HL-60/S4 treated with retinoic acid at 250 ng/mL for 4 days and 3 days (cell line): ENCODE results near the gene ZNF784.

Experiments used
- in situ Hi-C: fragments of 300-500 bp; cut with MboI; formaldehyde crosslinking; loops from 2 replicates; pipeline ENCODE4 v1.7.0; 2022; ENCODE audit warnings: low sequenced_read_pairs

ZNF784 gene

DNA sequence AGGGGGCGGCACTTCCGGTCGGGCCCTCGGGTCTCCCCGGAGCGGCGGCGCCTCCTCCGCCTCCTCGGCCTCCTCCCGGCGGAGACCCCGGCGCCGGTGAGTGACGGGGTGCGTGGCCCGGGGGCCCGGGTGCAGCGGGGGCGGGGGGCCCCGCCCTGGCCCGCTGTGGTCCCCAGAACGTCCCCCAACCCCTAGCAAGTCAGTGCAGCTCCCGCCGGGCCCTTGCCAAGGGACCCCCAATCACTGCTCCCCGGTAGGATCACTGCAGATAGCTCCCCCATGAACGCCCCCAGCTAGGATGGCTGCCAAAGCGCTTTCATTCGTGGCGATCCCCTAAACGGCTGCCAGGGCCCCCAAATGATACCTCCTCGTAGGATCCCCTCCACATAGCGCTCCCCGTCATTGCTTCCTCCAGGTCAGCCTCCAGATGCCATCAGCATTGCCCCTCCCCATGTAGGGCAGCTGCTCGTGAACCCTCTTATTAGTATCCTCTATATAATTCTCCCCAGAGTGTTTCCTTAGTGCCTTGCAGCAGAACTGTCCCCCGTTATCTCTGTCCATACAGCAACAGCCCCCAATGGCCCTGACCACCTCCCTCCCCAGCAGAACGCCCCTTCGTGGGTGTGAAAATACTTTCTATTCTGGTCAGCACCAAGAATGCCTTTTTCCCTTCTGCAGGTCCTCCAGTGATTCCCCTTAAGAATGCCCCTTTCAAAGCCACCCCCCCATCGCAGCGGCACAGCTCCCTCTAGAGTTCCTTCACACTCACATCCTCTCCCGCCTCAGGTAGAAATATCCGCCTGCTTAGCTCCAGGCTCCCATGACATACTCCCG, 18.5 kb downstream of the ZNF784 start, which contains the start of gene ZNF865:
Gene ZNF865 (plus strand): TSS at position 11 of the 834 bp plus-strand sequence. CDS start 7,972 bp downstream, outside the sequence.
- in situ Hi-C loops = no loop called here

- in situ Hi-C loops = no loop called here
Measured at GRCh38 chr19:55605207-55605636, 19.1 kb downstream of the ZNF784 start.

GRCh38 chr19:55603581-55604292, 20.6 kb downstream of the ZNF784 start:
- in situ Hi-C loops = no loop called here

GRCh38 chr19:55603115-55603514, 21.3 kb downstream of the ZNF784 start:
- in situ Hi-C loops = no loop called here

GRCh38 chr19:55602104-55603001, 22.0 kb downstream of the ZNF784 start:
- in situ Hi-C loops = no loop called here

- in situ Hi-C loops = no loop called here
Measured at GRCh38 chr19:55601084-55601483, 23.3 kb downstream of the ZNF784 start.

- in situ Hi-C loops = no loop called here
Measured at GRCh38 chr19:55600662-55601028, 23.7 kb downstream of the ZNF784 start.

DNA sequence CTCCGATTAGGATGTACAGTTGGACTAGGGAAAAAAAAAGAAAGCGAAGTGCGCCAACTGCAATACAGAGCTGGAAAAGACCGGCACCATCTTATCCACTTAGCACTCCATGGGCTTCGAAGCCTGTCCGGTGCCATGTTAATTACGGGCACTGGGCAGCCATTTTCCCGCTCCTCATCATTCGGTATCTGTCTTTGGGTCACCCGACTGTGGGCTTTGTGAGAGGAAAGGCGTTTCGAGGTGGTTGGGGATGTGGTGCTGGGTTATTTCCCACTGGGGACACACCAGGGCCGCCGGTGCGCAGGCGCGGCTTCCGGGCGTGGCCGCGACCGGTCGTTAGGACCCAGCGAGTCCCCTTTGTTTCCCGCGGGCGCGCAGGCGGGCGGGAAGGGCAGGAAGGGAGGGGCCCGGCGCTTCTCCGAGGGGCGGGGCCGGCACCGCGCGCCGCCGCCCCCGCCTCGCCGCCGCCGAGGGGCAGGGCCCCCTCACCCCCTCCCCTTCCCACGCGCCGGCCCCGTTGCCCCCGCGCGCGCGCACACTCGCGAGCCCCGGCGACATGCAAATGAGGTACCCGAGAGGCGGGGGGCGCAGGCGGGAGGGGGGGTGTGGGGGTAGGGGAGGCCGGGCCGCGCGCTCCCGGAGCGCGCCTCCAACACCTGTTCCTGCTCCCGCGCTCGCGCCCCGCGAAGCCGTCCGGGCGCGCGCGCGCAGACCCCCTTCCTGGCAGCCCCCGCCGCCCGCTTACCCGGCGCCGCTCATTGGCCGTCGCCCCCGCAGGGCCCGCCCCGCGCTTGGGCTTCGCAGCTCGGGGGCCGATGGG, 24.3 kb downstream of the ZNF784 start, which contains the start of gene ZNF524:
Gene ZNF524 (plus strand): TSS at position 447 of the 820 bp plus-strand sequence. CDS start 1,825 bp downstream, outside the sequence.
- in situ Hi-C loops = no loop called here

DNA sequence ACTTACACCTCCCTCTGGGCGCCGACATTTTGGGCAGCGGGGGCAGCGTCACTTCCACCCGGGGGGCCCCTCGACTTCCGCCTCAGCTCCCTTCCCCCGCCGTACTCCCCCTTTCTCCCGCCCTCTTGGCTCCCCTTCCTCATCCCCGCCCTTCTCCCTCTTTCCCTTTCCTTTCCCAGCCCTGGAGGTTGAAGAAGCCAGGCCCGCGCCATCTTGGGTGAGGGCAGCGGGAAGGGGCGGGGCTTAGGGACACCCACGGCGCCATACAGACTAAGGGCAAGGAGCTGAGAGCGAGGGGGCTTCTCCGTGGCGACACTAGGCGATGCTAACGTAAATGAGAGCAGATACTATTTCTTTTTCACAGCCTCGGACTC, 24.9 kb downstream of the ZNF784 start, which contains the start of gene FIZ1:
Gene FIZ1 (minus strand): TSS at position 50 of the 374 bp plus-strand sequence. CDS start 1,652 bp downstream, outside the sequence.
- in situ Hi-C loops = no loop called here

DNA sequence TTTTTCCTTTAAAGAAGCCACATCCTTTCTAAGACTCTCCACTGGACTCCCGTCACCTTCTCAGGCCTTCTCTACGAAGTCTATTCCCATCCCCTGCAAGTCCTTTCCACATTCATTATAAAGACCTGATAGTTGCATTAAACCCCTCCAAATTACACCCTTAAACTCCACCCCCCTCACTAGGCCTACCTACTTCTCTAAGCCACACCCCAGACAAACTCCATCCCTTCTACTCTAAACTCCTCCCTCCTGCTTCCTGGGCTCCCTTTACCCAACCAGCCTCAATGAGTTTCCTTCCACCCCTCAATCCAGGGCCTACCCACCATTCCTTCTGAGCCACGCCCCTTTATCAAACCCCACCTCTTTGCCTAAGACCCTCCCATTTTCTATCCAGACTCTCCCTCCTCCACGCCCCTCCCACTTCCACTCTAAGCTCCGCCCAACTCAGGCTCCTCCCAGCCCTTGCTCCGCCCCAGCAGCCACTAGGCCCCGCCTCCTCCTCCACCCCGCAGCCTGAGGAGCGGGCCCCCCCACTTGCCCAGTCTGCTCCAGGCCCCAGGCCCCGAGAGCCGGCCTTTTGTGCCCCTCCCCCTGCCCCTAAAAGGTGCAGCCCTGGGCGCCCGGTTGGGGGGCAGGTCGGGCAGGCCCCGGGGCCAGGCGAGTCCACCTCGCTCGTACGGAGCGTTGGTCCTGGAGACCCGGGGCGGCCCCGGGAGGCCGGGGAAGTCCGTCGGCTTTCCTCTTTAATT, 25.5 kb downstream of the ZNF784 start:
- in situ Hi-C loops = no loop called here

DNA sequence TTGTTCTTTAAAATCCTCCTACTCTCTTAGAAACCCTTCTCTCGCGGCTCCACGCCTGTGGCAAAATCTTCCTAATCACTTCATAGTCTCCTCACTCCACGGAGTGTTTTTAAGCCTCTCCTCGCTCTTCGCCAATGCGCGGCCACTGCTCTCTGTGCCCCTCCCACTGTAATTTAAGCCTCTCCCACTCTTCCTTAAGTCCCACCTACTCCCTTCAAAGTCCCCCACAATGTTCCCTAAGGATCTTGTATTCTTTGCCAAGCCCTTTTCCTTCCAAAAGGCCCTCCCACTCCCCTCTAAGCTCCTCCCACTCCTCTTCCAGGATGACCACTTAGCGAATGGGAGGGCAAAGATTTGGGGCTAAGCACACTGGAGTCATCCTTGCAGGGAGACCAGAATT, 26.3 kb downstream of the ZNF784 start:
- in situ Hi-C loops = no loop called here

- in situ Hi-C loops = no loop called here
Measured at GRCh38 chr19:55597501-55597921, 26.9 kb downstream of the ZNF784 start.

- in situ Hi-C loops = no loop called here
Measured at GRCh38 chr19:55596304-55596703, 28.1 kb downstream of the ZNF784 start.

DNA sequence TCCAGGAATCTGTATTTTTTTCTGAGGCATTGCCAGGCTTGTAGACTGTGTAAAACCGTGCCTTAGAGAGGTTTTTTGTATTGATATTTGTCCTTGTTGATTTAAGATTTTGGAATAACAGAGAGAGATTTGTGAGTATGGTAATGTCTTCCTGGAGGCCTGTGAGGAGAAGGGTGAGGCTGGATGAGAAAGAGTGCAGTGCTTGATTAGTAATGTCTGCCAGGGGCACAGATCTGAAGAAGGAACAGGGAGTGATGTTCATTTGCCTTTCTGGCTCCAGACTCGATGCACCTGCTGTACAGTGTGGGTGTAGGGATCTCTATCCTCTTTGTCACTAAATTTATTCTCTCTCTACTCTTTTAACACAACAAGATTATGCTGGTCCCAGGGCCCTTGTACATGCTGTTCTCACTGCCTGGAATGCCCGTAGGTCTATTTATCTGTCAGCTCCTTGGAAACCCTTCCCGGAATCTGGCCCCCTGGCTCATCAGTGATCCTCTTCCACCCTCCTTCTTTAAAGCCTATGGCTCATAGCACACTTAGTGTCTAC, 29.3 kb downstream of the ZNF784 start:
- in situ Hi-C loops = no loop called here

DNA sequence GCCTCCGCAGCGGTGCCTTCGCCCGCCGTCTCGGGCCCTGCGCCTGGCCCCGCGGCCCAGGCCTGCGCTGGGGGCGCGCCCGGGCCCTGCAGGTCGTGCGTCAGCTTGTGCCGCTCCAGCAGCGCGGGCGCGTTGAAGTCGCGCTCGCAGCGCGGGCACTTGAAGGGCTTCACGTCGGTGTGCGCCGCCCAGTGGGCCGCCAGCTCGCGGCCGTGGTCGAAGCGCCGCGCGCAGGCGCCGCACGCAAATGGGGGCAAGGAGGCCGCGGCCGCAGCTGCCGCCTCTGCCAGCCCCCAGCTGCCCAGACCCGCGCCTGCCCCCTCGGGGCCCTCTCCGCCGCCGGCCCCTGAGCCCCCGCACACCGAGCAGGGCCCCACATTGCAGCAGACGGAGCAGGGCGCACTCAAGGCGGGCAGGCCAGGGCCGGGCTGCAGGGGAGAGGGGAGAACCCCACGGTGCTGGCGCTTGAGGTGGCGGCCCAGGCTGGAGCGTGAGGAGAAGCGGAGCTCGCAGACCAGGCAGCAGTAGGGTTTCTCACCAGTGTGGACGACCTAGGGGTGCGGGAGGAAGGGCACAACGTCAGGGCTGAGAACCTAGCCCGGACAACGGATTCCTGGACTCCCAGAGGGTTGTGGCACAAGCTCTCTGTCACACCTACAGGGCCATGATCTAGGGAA, 31.1 kb downstream of the ZNF784 start:
- in situ Hi-C loops = no loop called here

DNA sequence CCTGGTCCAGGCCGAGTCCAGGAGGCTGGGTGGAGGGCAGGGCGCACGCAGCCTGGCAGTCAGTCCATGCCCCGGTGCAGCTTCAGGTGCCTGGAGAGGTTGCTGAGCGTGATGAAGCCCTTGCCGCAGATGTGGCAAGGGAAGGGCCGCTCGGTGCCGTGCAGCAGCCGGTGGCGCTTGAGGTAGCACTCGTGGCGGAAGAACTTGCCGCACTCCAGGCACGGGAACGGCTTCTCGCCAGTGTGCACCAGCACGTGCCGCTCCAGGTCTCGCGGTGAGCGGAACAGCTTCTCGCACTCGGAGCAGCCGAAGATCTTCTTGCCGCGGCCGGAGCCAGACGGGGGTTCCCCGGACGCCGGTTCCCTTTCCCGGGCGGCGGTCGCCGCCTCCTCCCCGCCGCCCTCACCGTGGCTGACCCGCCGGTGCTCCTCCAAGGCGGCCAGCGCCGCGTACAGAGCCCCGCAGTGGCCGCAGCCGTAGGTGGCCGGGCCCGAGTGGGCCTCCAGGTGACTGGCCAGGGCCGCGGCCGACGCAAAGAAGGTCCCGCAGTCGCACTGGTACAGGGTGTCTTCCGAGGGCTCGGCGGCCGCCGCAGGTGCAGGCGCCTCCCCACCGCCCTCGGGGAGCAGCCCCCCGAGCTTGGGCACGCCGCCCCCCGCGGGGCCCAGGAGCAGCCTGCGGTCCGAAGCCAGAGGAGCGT, 31.8 kb downstream of the ZNF784 start:
- in situ Hi-C loops = no loop called here

DNA sequence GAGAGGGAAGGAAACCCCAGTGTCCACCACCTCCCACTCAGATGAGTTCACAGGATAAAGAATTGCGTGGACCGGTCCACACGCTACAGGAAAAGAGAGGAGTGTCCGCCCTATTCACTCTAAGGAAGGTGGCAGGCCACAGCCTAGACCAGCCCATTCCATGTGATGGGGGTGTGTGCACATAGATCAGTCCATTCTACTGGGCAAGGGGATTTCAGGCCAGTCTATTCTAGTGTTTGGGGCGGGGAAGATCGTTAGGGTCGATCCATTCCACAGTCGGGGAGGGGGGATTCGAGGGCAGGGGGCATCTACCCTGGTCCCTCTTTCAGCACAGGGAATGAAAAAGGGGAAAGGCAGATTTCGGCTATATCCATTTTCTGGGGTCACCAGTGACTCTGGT, 32.8 kb downstream of the ZNF784 start:
- in situ Hi-C loops = no loop called here

DNA sequence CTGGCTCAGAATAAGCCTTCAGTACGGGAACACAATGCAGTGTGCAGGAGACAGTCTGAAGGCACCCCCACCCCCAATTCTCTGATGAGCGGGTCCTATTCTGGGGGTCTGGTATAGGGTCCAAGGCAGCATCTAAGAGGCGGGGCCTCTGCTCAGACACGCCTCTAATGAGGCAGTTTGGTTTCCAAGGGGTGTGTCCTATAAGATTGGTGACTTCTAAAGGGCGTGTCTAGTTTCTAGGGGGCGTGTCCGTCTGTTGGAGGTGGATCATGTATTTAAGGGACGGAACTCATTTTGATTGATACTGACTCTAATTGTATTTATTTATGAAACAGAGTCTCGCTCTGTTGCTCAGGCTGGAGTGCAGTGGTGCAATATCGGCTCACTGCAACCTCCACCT, 33.7 kb downstream of the ZNF784 start:
- in situ Hi-C loops = no loop called here
